Right atrium auricular region (tissue), 2 donors: ENCODE results near the gene NECAB2. TPM values are rescaled to one million over a fixed set of nuclear protein-coding genes. Genes with fewer than 3 reads are reported as not detected.

Experiments
- DNase-seq: peaks from one replicate; pipeline ENCODE4 v3.0.0-alpha.2; 2019; ENCODE audit warnings: low spot score
- H3K27ac ChIP-seq, 2 donors: fragments of 200-600 bp; sonication (generic); 1 replicate in 1 of 2; 2 replicates in 1 of 2; pipeline ENCODE4 v1.5.1; 2016 to 2019
- H3K27me3 ChIP-seq, 2 donors: fragments of 200-600 bp; sonication (generic); one replicate each; pipeline versions ENCODE4 v1.5.1 to v1.6.0; 2017 to 2019
- H3K36me3 ChIP-seq: fragments of 200-600 bp; sonication (generic); one replicate; pipeline ENCODE4 v1.5.1; 2016
- H3K4me1 ChIP-seq, 2 donors: fragments of 200-600 bp; sonication (generic); one replicate each; pipeline versions ENCODE4 v1.5.1 to v1.6.0; 2017 to 2019
- H3K4me3 ChIP-seq, 2 donors: fragments of 200-600 bp; sonication (generic); 1 replicate in 1 of 2; 2 replicates in 1 of 2; pipeline ENCODE4 v1.5.1; 2017 to 2019; ENCODE audit warnings: mild to moderate bottlenecking in 1 of 2, moderate library complexity in 1 of 2
- H3K9me3 ChIP-seq, 2 donors: fragments of 200-600 bp; sonication (generic); one replicate each; pipeline ENCODE4 v1.5.1; 2019
- total RNA-seq, 2 donors: library from RNA; depleted of rRNA; stranded (reverse); fragments of >200 nt; gene quantifications; one replicate each; pipeline ENCODE4 v1.1.0, GENCODE V29; 2016
- TF ChIP-seq, protein P1 (sequence below), 2 donors: fragments of 200-600 bp; sonication (generic); IDR thresholded peaks; one replicate each; pipeline ENCODE4 v1.5.1; 2019; ENCODE audit warnings: antibody characterized with exemption in 2 of 2

NECAB2 gene
- total RNA-seq, 2 donors from 2014 or later, result 0.71 TPM; not detected in 1

DNA sequence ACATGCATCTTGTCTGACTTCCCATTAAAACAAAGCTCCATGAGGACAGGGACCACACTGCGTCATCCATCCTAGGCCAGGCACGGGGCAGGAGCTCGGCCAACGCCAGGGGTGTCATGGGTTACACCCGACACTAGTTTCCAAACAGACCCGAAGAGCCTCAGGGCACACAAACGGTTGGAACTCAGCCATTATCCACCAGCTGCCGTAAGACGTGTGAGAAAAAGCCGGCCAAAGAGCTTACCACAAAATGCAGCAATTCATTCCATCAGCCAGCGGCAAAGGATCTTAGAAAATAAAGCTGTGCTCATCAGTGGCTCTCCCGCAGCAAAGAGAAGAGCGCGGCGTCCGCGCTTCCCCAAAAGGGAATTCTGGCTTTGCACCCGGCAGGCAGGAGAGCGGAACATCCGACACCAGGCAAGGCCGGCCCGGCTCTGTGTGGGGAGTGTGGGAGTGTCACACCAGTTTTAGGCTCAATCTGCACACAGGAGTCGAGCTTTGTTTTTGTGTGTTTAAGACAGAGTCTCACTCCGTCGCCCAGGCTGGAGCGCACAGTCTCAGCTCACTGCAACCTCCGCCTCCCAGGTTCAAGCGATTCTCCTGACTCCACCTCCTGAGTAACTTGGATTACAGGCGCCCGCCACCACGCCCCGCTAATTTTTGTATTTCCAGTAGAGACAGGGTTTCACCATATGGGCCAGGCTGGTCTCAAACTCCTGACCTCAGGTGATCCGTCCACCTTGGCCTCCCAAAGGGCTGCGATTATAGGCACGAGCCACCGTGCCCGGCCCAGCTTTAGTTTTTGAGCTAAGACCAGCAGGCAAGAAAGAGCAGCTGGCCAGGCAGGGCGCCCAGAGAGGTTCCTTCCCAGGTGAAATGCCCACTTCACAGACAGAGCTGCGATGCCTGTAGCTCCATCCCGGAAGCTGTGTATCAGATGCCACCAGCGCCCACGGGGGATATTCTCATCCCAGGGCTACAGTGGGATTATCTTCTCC is 73.1 kb downstream of the NECAB2 start:
- no peak for DNase-seq
- Histone ChIP-seq H3K4me3 (no peak overlapping the region), H3K27ac (no peak overlapping the region), H3K36me3 (no peaks in the 10 kb centered on the region), H3K9me3 (peaks cover 0 to 5% of the 10 kb centered on the region in 2 donors), H3K4me1 (peaks cover 0 to 8% of the 10 kb centered on the region in 2 donors), H3K27me3 (no peaks in the 10 kb centered on the region)
- TF ChIP-seq, protein P1, sequence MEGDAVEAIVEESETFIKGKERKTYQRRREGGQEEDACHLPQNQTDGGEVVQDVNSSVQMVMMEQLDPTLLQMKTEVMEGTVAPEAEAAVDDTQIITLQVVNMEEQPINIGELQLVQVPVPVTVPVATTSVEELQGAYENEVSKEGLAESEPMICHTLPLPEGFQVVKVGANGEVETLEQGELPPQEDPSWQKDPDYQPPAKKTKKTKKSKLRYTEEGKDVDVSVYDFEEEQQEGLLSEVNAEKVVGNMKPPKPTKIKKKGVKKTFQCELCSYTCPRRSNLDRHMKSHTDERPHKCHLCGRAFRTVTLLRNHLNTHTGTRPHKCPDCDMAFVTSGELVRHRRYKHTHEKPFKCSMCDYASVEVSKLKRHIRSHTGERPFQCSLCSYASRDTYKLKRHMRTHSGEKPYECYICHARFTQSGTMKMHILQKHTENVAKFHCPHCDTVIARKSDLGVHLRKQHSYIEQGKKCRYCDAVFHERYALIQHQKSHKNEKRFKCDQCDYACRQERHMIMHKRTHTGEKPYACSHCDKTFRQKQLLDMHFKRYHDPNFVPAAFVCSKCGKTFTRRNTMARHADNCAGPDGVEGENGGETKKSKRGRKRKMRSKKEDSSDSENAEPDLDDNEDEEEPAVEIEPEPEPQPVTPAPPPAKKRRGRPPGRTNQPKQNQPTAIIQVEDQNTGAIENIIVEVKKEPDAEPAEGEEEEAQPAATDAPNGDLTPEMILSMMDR (IDR thresholded peaks at IDR 0.05), result no peak

DNA sequence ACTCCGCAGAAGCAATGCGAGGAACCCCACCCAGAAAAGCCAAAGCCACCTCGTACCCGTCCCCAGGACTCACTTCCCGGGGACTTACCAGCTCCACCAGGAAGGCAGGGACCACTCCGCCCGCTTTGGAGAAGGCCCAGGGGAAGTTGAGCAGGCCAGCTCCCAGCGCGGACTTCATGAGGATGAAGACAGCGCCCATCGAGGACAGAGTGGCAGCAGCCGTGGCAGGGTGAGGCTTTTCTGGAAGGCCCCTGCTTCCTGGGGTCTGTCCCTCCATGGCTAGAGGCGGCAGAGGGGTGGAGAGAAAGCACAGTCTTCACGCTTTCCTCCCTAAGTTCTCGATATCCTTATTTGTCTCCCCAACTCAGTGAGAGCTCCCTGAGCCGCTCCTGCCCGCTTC is 73.8 kb downstream of the NECAB2 start:
- no peak for DNase-seq
- Histone ChIP-seq H3K4me1 (peaks cover 0 to 8% of the 10 kb centered on the region in 2 donors), H3K4me3 (no peak overlapping the region), H3K27me3 (no peaks in the 10 kb centered on the region), H3K36me3 (no peaks in the 10 kb centered on the region), H3K27ac (no peak overlapping the region), H3K9me3 (no peaks in the 10 kb centered on the region)
- TF ChIP-seq, protein P1 (IDR thresholded peaks at IDR 0.05), result no peak

DNA sequence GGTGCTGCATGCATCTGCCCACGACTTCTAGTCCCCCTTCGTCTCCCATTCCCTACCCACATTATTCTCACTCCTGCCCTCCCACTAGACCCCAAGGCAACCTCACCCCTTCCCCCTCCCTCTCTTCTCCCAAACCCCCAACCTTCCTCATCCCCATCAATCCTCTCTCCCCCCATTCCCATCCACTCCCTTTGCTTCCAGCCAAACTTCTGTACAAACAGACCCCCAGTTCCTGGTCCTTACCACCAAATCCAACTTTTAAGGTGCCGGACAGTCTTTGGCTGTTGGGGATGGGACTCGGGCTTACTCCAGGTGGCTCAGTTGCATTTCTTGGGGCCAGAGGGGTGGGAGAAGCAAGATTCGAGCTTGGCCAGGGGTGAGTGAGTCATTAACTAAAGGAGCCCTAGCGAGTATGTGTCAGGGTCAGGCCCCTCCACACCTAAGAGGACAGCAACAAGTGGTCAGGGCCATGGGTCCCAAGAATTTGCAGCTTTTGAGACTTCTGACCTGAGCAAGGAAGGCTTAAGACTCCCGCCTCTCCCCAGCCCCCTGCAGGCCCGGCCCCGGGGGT is 74.3 kb downstream of the NECAB2 start, which contains the start of gene SLC38A8:
SLC38A8 (minus strand) TSS at position 488 of the 571 bp plus-strand sequence. CDS start 638 bp downstream, outside the sequence.
- no peaks in the 10 kb centered on the region for H3K27me3 ChIP-seq
- no peak for DNase-seq
- TF ChIP-seq, protein P1 (IDR thresholded peaks at IDR 0.05), result no peak
- no peaks in the 10 kb centered on the region for H3K9me3 ChIP-seq
- H3K4me1 ChIP-seq, result peaks cover 0 to 8% of the 10 kb centered on the region in 2 donors
- H3K4me3 ChIP-seq, result no peak within 1 kb of the TSS
- no peaks in the 10 kb centered on the region for H3K36me3 ChIP-seq
- H3K27ac ChIP-seq, result no peak within 1 kb of the TSS

DNA sequence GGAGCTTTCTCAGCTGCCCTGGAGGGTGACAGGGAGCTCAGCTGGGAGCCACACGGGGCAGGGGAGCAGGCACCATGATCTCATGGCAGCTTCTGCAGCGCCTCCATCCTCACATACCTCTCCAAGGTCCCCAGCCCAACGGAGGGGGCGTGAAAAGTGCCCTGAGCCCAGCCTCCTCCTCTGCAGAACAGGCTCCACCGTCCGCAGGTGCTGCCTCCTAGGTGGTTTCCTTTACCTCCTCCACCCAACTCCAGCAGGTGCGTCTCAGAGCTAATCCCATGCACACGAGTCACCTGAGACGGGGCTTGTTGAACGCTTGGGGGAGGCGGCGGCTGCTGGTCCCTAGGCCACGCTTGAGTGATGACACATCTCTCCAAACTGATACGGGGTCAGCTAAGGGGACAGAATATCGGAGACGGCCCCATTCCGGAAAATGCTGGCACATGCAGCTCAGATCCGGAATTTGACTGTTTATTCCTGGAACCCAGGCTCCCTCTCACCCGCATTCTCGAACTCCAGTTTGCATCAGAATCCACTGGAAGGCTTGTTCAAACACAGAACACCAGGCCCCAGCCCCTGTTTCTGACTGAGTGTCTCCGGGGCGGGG is 74.9 kb downstream of the NECAB2 start:
- peaks cover 0 to 8% of the 10 kb centered on the region in 2 donors for H3K4me1 ChIP-seq
- H3K27me3 ChIP-seq, result no peaks in the 10 kb centered on the region
- H3K4me3 ChIP-seq, result no peak overlapping the region
- H3K9me3 ChIP-seq, result no peaks in the 10 kb centered on the region
- DNase-seq, result no peak
- no peaks in the 10 kb centered on the region for H3K36me3 ChIP-seq
- H3K27ac ChIP-seq, result no peak overlapping the region
- TF ChIP-seq, protein P1 (IDR thresholded peaks at IDR 0.05), result no peak

DNA sequence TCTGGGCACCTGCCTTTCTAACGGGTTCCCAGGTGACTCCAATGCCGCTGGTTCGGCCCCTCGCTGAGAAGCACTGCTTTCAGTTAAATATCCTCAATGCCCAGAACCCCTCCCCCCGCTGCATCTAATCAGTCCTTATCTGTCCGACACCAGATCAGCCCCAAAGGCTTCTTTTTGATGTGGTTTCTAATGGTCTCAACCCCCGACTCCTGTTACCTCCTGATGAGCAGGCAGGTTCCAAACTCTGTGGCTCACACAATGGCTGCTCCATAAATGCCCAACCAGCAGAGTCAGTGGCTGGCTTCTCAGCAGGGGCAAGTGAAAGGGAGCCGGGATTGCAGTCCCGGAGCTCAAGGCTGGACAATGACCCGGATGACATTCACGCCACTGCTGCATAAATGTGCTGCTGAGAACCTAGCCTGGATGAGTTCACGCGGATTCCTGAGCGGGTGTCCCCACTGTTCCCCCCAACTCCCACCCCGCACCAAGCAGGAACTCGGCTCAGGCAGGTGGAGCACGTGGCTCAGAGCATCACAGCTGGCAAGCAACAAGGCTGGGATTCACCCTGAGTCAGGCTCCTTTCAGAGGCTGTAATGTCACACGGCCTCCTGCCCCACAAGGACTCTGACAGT is 75.6 kb downstream of the NECAB2 start:
- Histone ChIP-seq H3K27ac (no peak overlapping the region), H3K4me3 (no peak overlapping the region), H3K4me1 (peaks cover 0 to 8% of the 10 kb centered on the region in 2 donors), H3K9me3 (no peaks in the 10 kb centered on the region), H3K27me3 (no peaks in the 10 kb centered on the region), H3K36me3 (no peaks in the 10 kb centered on the region)
- DNase-seq, result no peak
- TF ChIP-seq, protein P1 (IDR thresholded peaks at IDR 0.05), result no peak
